Esophagus squamous epithelium (tissue), 4 donors: Measurements from ENCODE around the gene CGB1.

Experiments
- POLR2A ChIP-seq, 4 donors: fragments of 450-650 bp; IDR thresholded peaks; one replicate each; pipeline ENCODE4 v1.6.1; 2017; ENCODE audit warnings: antibody characterized with exemption in 4 of 4, mild to moderate bottlenecking in 4 of 4, moderate library complexity in 3 of 4
- TF ChIP-seq, protein P1 (sequence below), 6 experiments: fragments of 450-650 bp in 4 of 6; fragments of 200-600 bp in 2 of 6; sonication (generic) in 2 of 6; IDR thresholded peaks; one replicate each; pipeline ENCODE4 v1.5.1; 2016 to 2019; ENCODE audit warnings: antibody characterized with exemption in 6 of 6, mild to moderate bottlenecking in 4 of 6, moderate library complexity in 4 of 6

DNA sequence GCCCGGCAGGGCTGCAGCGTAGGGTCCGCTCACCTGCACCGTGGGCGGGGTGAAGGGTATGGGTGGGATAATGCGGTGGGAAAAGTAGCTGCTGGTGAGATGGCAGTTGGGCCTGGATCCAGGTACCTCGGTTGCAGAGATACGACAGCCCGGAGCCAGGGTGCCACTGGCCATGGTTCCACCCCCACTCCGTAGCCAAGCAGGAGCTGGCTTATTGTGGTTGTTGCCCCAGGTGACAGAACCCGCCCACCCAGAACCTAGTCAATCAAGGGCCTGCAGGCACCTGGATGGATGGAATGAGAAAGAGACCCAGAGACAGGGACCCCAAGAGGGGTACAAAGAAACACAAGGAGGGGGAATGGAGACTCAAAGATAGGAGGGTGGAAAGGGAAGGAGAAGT is 16.4 kb downstream of the CGB1 start:
- TF ChIP-seq, protein P1, sequence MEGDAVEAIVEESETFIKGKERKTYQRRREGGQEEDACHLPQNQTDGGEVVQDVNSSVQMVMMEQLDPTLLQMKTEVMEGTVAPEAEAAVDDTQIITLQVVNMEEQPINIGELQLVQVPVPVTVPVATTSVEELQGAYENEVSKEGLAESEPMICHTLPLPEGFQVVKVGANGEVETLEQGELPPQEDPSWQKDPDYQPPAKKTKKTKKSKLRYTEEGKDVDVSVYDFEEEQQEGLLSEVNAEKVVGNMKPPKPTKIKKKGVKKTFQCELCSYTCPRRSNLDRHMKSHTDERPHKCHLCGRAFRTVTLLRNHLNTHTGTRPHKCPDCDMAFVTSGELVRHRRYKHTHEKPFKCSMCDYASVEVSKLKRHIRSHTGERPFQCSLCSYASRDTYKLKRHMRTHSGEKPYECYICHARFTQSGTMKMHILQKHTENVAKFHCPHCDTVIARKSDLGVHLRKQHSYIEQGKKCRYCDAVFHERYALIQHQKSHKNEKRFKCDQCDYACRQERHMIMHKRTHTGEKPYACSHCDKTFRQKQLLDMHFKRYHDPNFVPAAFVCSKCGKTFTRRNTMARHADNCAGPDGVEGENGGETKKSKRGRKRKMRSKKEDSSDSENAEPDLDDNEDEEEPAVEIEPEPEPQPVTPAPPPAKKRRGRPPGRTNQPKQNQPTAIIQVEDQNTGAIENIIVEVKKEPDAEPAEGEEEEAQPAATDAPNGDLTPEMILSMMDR (IDR thresholded peaks at IDR 0.05): no peak
- TF ChIP-seq POLR2A (IDR thresholded peaks at IDR 0.05): no peak
